Erythroblast (primary cell): Measurements from ENCODE around the gene THNSL1.

Experiments used
- GATA1 ChIP-seq: IDR thresholded peaks from 2 replicates; pipeline ENCODE4 v1.6.1; 2011; ENCODE audit warnings: low read depth, mild to moderate bottlenecking, control low read depth, low read length, moderate library complexity
- POLR2A ChIP-seq: IDR thresholded peaks from 2 replicates; pipeline ENCODE4 v1.6.1; 2011; ENCODE audit warnings: mild to moderate bottlenecking, low read length

DNA sequence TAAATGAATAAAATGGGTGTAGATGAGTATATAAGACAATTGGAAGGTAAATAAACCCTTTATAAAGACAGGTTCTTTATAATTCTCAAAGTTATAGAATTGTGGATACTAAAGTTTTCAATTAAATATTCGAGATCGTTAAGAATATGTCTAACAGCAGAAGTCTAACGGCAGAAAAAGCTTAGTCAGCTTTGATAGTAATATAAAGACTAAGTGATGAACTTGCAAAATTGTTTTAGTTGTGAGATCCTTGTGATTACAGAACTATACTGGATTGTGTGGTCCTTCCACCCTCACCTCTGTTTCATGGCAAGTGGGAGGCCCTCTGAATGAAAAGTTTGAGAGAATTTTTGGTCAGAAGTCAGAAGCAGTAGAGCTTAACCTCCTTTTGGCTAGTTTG is 2.3 kb downstream of the THNSL1 start:
- TF ChIP-seq POLR2A (no peak), GATA1 (no peak)
